OCI-LY7 (cell line): ENCODE results near the gene PKP1. TPM values are rescaled to one million over a fixed set of nuclear protein-coding genes. Genes with fewer than 3 reads are reported as not detected.

Experiments
- BruUV-seq: library from RNA; stranded (reverse); fragments of 400-500 nt; replicated peaks from 2 replicates; lab custom pipeline; 2021; lab: Mats Ljungman, UMichigan
- CTCF ChIA-PET: fragments of 300-600 bp; sonication (Branson Sonifier 250); formaldehyde crosslinking; loops from one replicate; lab custom pipeline; 2022; ENCODE audit warnings: antibody characterized with exemption; ENCODE audit not compliant: unreplicated experiment; lab: Charles Lee
- POLR2A ChIA-PET: fragments of 300-600 bp; sonication (Branson Sonifier 250); formaldehyde crosslinking; loops from one replicate; lab custom pipeline; 2022; ENCODE audit warnings: antibody characterized with exemption; lab: Charles Lee
- DNase-seq: peaks from one replicate; pipeline ENCODE4 v3.0.0-alpha.2; 2015; ENCODE audit warnings: low spot score
- H2AFZ ChIP-seq: fragments of 200-600 bp; sonication (generic), shearing (Covaris generic); 2 replicates; pipeline ENCODE4 v1.6.1; 2014; ENCODE audit warnings: mild to moderate bottlenecking, antibody characterized with exemption, low read length, moderate library complexity
- H3K27ac ChIP-seq: fragments of 200-600 bp; sonication (generic); 2 replicates; pipeline ENCODE4 v1.5.1; 2014; ENCODE audit warnings: mixed run types, low read depth, mild to moderate bottlenecking, moderate library complexity, low read length, inconsistent platforms; ENCODE audit not compliant: poor library complexity, severe bottlenecking
- H3K36me3 ChIP-seq: fragments of 200-600 bp; sonication (generic); 2 replicates; pipeline ENCODE4 v1.6.1; 2014; ENCODE audit warnings: mild to moderate bottlenecking, antibody characterized with exemption, low read length, moderate library complexity, mixed read lengths; ENCODE audit not compliant: insufficient read depth
- H3K4me1 ChIP-seq: fragments of 200-600 bp; sonication (generic); 2 replicates; pipeline ENCODE4 v1.5.1; 2014; ENCODE audit warnings: mild to moderate bottlenecking, low read length; ENCODE audit not compliant: insufficient read depth, poor library complexity, severe bottlenecking
- H3K4me2 ChIP-seq: fragments of 200-600 bp; sonication (generic); 2 replicates; pipeline ENCODE4 v1.6.1; 2014; ENCODE audit warnings: mild to moderate bottlenecking, low read length
- H3K4me3 ChIP-seq: fragments of 200-600 bp; sonication (generic); 2 replicates; pipeline ENCODE4 v1.5.1; 2014; ENCODE audit warnings: mild to moderate bottlenecking, low read depth, low read length; ENCODE audit not compliant: poor library complexity, severe bottlenecking
- H3K79me2 ChIP-seq: fragments of 200-600 bp; sonication (generic); 2 replicates; pipeline ENCODE4 v1.6.1; 2016; ENCODE audit warnings: low read depth, mild to moderate bottlenecking, low read length, moderate library complexity, mixed read lengths; ENCODE audit not compliant: insufficient read depth
- H3K9me2 ChIP-seq: fragments of 200-600 bp; sonication (generic); 2 replicates; pipeline ENCODE4 v1.6.1; 2016; ENCODE audit warnings: mild to moderate bottlenecking, low read length, mixed read lengths; ENCODE audit not compliant: insufficient read depth
- H3K9me3 ChIP-seq: fragments of 200-600 bp; sonication (generic); 2 replicates; pipeline ENCODE4 v1.6.1; 2014; ENCODE audit warnings: mild to moderate bottlenecking, mixed run types, low read length, mixed read lengths
- H4K20me1 ChIP-seq: fragments of 200-600 bp; sonication (generic); 2 replicates; pipeline ENCODE4 v1.6.1; 2014; ENCODE audit warnings: mild to moderate bottlenecking, antibody characterized with exemption, low read length, moderate library complexity, mixed read lengths; ENCODE audit not compliant: insufficient read depth
- EZH2phosphoT487 ChIP-seq: fragments of 200-600 bp; sonication (generic); IDR thresholded peaks from 2 replicates; pipeline ENCODE4 v1.6.1; 2018; ENCODE audit warnings: low read depth, borderline replicate concordance, mild to moderate bottlenecking, mixed run types, antibody characterized with exemption, low read length, moderate library complexity, mixed read lengths
- intact Hi-C: fragments of 100-400 bp; cut with micrococcal nuclease; formaldehyde crosslinking; loops from one replicate; pipeline ENCODE4 v1.10.0; 2022; ENCODE audit not compliant: unreplicated experiment
- total RNA-seq, 2 experiments: library from RNA; depleted of rRNA in 1 of 2; stranded (reverse); fragments of >200 nt in 1 of 2; shearing (Covaris generic) in 1 of 2; gene quantifications; 2 replicates each; pipeline ENCODE4 v1.2.3, GENCODE V29; 2014 to 2022
- TF ChIP-seq, protein P1 (sequence below): fragments of 200-600 bp; sonication (generic); conservative IDR thresholded peaks from 2 replicates; pipeline ENCODE4 v1.5.1; 2014; ENCODE audit warnings: mild to moderate bottlenecking, antibody characterized with exemption, low read length, moderate library complexity, mixed read lengths

The PKP1 gene
- total RNA-seq, 2 experiments from 2014 or later: not detected

DNA sequence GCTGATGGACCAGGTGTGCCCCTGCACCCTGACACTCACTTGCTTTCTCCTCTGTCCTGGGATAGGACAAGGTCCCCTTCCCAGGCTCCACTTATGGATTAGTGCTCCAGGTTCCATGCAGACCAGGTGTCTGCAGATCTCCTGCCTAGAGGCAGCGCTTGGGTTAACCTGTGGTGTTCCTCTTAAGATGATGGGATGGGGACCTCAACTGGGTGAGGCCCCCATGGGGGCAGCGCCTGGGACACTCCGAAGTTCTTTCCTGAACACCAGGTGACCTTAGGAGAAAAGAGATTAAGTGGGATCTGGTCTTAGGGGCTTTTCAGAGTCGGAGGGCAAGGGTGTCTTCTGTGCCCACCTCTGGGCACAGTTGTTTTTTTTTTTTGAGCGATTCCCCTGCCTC, 72.9 kb downstream of the PKP1 start:
- intact Hi-C loops: no loop called here
- TF ChIP-seq, protein P1, sequence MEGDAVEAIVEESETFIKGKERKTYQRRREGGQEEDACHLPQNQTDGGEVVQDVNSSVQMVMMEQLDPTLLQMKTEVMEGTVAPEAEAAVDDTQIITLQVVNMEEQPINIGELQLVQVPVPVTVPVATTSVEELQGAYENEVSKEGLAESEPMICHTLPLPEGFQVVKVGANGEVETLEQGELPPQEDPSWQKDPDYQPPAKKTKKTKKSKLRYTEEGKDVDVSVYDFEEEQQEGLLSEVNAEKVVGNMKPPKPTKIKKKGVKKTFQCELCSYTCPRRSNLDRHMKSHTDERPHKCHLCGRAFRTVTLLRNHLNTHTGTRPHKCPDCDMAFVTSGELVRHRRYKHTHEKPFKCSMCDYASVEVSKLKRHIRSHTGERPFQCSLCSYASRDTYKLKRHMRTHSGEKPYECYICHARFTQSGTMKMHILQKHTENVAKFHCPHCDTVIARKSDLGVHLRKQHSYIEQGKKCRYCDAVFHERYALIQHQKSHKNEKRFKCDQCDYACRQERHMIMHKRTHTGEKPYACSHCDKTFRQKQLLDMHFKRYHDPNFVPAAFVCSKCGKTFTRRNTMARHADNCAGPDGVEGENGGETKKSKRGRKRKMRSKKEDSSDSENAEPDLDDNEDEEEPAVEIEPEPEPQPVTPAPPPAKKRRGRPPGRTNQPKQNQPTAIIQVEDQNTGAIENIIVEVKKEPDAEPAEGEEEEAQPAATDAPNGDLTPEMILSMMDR: no peak
- no peak for TF ChIP-seq EZH2phosphoT487

DNA sequence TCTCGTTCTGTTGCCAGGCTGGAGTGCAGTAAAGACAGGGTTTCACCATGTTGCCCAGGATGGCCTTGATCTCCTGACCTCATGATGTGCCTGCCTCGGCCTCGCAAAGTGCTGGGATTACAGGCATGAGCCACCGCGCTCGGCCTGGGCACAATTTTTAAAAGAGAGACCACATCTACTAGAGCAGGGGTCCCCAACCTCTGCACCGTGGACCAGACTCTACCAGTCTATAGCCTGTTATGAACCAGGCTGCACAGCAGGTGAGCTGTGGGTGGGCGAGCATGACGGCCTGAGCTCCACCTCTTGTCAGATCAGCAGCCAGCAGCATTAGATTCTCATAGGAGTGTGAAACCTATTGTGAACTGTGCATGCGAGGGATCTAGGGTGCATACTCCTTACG, 73.4 kb downstream of the PKP1 start:
- Histone ChIP-seq H3K36me3 (no peaks in the 10 kb centered on the region), H3K4me3 (no peak overlapping the region), H3K27ac (no peak overlapping the region), H3K9me2 (no peaks in the 10 kb centered on the region), H3K4me1 (no peaks in the 10 kb centered on the region), H4K20me1 (no peaks in the 10 kb centered on the region), H3K4me2 (no peak overlapping the region), H3K9me3 (no peaks in the 10 kb centered on the region), H3K79me2 (no peaks in the 10 kb centered on the region), H2AFZ (no peak overlapping the region)
- intact Hi-C loops: no loop called here
- no peak for DNase-seq
- TF ChIP-seq, protein P1: no peak
- TF ChIP-seq EZH2phosphoT487: no peak
- BruUV-seq: no TSS peak
- CTCF ChIA-PET: no interaction called here
- POLR2A ChIA-PET: no interaction called here

More for the DNA sequence above, 72.9 kb downstream of the PKP1 start:
- BruUV-seq: no TSS peak
- Histone ChIP-seq H3K4me1 (no peaks in the 10 kb centered on the region), H3K36me3 (no peaks in the 10 kb centered on the region), H2AFZ (no peak overlapping the region), H4K20me1 (no peaks in the 10 kb centered on the region), H3K4me3 (no peak overlapping the region), H3K9me3 (no peaks in the 10 kb centered on the region), H3K9me2 (no peaks in the 10 kb centered on the region), H3K4me2 (no peak overlapping the region), H3K27ac (no peak overlapping the region), H3K79me2 (no peaks in the 10 kb centered on the region)
- ChIA-PET CTCF (no interaction called here), POLR2A (no interaction called here)
- no peak for DNase-seq

DNA sequence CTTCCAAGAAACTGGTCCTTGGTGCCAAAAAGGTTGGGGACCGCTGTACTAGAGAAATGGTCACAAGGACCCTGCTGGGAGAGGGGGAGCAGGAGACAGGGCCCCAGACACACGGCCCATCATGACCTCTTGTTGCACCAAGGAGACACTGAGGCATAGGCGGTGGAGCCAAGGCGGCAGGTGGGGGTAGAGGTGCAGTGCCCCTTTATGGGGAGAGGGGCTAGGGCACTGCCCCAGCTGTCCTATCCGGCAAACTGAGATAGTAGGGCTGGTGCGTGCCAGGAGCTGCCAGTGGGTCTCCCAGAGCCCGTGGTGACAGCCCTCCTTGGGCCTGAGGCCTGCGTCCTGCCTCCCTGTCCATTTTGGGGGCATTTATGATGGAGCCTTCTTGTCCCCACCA, 73.9 kb downstream of the PKP1 start:
- POLR2A ChIA-PET: no interaction called here
- no TSS peak for BruUV-seq
- H3K9me2 ChIP-seq: no peaks in the 10 kb centered on the region
- H3K4me1 ChIP-seq: no peaks in the 10 kb centered on the region
- DNase-seq: no peak
- intact Hi-C loops: no loop called here
- no peak overlapping the region for H2AFZ ChIP-seq
- no peaks in the 10 kb centered on the region for H3K9me3 ChIP-seq
- no peak for TF ChIP-seq EZH2phosphoT487
- TF ChIP-seq, protein P1: no peak
- no peak overlapping the region for H3K27ac ChIP-seq
- no peak overlapping the region for H3K4me3 ChIP-seq
- CTCF ChIA-PET: no interaction called here
- no peaks in the 10 kb centered on the region for H4K20me1 ChIP-seq
- H3K79me2 ChIP-seq: no peaks in the 10 kb centered on the region
- H3K36me3 ChIP-seq: no peaks in the 10 kb centered on the region
- H3K4me2 ChIP-seq: no peak overlapping the region
